ENCODE results near the gene TIMM13.

- TF ChIP-seq, protein P1, sequence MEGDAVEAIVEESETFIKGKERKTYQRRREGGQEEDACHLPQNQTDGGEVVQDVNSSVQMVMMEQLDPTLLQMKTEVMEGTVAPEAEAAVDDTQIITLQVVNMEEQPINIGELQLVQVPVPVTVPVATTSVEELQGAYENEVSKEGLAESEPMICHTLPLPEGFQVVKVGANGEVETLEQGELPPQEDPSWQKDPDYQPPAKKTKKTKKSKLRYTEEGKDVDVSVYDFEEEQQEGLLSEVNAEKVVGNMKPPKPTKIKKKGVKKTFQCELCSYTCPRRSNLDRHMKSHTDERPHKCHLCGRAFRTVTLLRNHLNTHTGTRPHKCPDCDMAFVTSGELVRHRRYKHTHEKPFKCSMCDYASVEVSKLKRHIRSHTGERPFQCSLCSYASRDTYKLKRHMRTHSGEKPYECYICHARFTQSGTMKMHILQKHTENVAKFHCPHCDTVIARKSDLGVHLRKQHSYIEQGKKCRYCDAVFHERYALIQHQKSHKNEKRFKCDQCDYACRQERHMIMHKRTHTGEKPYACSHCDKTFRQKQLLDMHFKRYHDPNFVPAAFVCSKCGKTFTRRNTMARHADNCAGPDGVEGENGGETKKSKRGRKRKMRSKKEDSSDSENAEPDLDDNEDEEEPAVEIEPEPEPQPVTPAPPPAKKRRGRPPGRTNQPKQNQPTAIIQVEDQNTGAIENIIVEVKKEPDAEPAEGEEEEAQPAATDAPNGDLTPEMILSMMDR (IDR thresholded peaks at IDR 0.05; ENCODE audit: extremely low read depth in 1 of 2, insufficient read depth in 1 of 2, low read depth in 1 of 2, low read length in 2 of 2) = no peak
- no peak for TF ChIP-seq JUN (IDR thresholded peaks at IDR 0.05; ENCODE audit: borderline replicate concordance, insufficient read depth, insufficient read length, low read depth)
- no peak for TF ChIP-seq MYC (IDR thresholded peaks at IDR 0.05; ENCODE audit: low read depth, low read length)
- TF ChIP-seq POLR2A (IDR thresholded peaks at IDR 0.05; ENCODE audit: low read depth, low read length) = peak; percentile 100
- TF ChIP-seq, protein P2, sequence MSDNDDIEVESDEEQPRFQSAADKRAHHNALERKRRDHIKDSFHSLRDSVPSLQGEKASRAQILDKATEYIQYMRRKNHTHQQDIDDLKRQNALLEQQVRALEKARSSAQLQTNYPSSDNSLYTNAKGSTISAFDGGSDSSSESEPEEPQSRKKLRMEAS (IDR thresholded peaks at IDR 0.05; ENCODE audit: insufficient read depth, insufficient read length) = no peak
- peak; percentile 100 for TF ChIP-seq POLR2AphosphoS5 (IDR thresholded peaks at IDR 0.05; ENCODE audit: insufficient read depth, low read depth, low read length)
- TF ChIP-seq EZH2 (IDR thresholded peaks at IDR 0.05; ENCODE audit: borderline replicate concordance, low read depth, low read length, severe bottlenecking) = no peak
Measured at GRCh38 chr19:2475702-2476450, 48.5 kb upstream of the TIMM13 start, which contains the start of gene GADD45B.

Measured in endothelial cell of umbilical vein (primary cell).